SK-N-SH (cell line): ENCODE data around the gene RHOH.

Experiments
- CHD2 ChIP-seq: fragments of 150-350 bp; IDR thresholded peaks from 2 replicates; pipeline ENCODE4 v1.6.1; 2018; ENCODE audit warnings: low read length; ENCODE audit not compliant: partially characterized antibody
- EP300 ChIP-seq, 2 experiments: IDR thresholded peaks; 2 replicates each; pipeline versions ENCODE4 v1.4.0 to v1.6.1; 2012; ENCODE audit warnings: borderline replicate concordance in 1 of 2, low read depth in 1 of 2, low read length in 1 of 2
- EZH2phosphoT487 ChIP-seq: fragments of 200-600 bp; sonication (generic); IDR thresholded peaks from 2 replicates; pipeline ENCODE4 v1.6.1; 2017; ENCODE audit warnings: low read depth, mixed run types, mild to moderate bottlenecking, antibody characterized with exemption, moderate library complexity, borderline replicate concordance
- POLR2AphosphoS5 ChIP-seq: IDR thresholded peaks from 2 replicates; pipeline ENCODE4 v1.6.1; 2012; ENCODE audit warnings: low read depth, low read length
- RCOR1 ChIP-seq: fragments of 150-350 bp; IDR thresholded peaks from 2 replicates; pipeline ENCODE4 v1.6.1; 2017; ENCODE audit warnings: antibody characterized with exemption, low read length
- YY1 ChIP-seq: IDR thresholded peaks from 2 replicates; pipeline ENCODE4 v1.4.0; 2012; ENCODE audit warnings: low read depth, mild to moderate bottlenecking
- TF ChIP-seq, protein P1 (sequence below): fragments of 200-600 bp; sonication (generic); IDR thresholded peaks from 2 replicates; pipeline ENCODE4 v1.6.1; 2017; ENCODE audit warnings: antibody characterized with exemption, mild to moderate bottlenecking, moderate library complexity

DNA sequence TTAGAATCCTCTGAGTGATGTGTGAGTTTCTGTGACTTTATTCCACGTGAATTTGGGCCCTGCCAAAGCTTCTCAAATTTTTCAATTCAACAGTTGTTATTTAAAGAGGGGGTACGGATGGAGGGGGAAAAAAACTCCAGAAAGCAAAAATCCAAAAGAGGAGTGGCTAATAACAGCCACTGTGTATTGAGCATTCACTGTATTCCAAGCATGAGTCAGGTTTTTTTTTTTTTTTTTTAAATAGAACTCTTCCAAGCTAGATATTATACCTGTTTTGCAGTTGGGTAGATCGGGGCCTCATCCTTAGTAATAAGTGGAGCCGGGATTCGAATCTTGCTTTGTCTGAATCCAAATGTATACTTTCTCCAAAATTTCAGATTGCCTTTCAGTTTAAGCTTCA is 6.4 kb upstream of the RHOH start:
- TF ChIP-seq, protein P1, sequence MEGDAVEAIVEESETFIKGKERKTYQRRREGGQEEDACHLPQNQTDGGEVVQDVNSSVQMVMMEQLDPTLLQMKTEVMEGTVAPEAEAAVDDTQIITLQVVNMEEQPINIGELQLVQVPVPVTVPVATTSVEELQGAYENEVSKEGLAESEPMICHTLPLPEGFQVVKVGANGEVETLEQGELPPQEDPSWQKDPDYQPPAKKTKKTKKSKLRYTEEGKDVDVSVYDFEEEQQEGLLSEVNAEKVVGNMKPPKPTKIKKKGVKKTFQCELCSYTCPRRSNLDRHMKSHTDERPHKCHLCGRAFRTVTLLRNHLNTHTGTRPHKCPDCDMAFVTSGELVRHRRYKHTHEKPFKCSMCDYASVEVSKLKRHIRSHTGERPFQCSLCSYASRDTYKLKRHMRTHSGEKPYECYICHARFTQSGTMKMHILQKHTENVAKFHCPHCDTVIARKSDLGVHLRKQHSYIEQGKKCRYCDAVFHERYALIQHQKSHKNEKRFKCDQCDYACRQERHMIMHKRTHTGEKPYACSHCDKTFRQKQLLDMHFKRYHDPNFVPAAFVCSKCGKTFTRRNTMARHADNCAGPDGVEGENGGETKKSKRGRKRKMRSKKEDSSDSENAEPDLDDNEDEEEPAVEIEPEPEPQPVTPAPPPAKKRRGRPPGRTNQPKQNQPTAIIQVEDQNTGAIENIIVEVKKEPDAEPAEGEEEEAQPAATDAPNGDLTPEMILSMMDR: no peak
- TF ChIP-seq EZH2phosphoT487 (no peak), EP300 (IDR thresholded peaks at IDR 0.05; ENCODE audit: borderline replicate concordance in 1 of 2, low read depth in 1 of 2, low read length in 1 of 2) (no peak), CHD2 (no peak), RCOR1 (no peak), POLR2AphosphoS5 (no peak), YY1 (no peak)
